ENCODE results near the gene STRN3. TPM values are rescaled to one million over a fixed set of nuclear protein-coding genes. Genes with fewer than 3 reads are reported as not detected.

Gene STRN3
- total and polyA plus RNA-seq, 2 of the 4 experiments (the other 2 are of a cell fraction), result 10.8 to 78.7 TPM

- WGBS, 2 experiments (ENCODE audit: extremely low coverage in 2 of 2, insufficient read length in 1 of 2), result 100% methylated on average over 4 of the region's 4 CpGs; no CpG with 5 or more reads in 1 of the 2 experiments
- H3K18ac ChIP-seq (ENCODE audit: low read depth, low read length), result no peak overlapping the region
- intact Hi-C loops (cut with micrococcal nuclease), result no loop called here
- peaks cover 9% of the 10 kb centered on the region; the same call in 1 of the 2 replicates for H3K9me1 ChIP-seq (ENCODE audit: insufficient read depth, low read length)
- no peak overlapping the region for H3K4me3 ChIP-seq (ENCODE audit: insufficient read depth, low read depth, low read length)
- H2BK20ac ChIP-seq (ENCODE audit: low read depth, low read length), result no peak overlapping the region
- no peak overlapping the region for H2BK15ac ChIP-seq (ENCODE audit: low read depth, low read length)
- H3K14ac ChIP-seq (replicated peaks; ENCODE audit: low read depth, low read length), result no peak overlapping the region
- H4K20me1 ChIP-seq (ENCODE audit: insufficient read depth, low read length), result peaks cover 87% of the 10 kb centered on the region
- no peak overlapping the region for H3K9ac ChIP-seq (ENCODE audit: low read depth, low read length)
- no peak overlapping the region for H2BK120ac ChIP-seq (ENCODE audit: low read depth, low read length)
- H3K4me1 ChIP-seq (ENCODE audit: control insufficient read depth, insufficient read depth, low read length), result peaks cover 6% of the 10 kb centered on the region; the same call in 1 of the 2 replicates
- no peak overlapping the region for H3K27ac ChIP-seq (ENCODE audit: insufficient read depth, low read length)
- no peak overlapping the region for H3K56ac ChIP-seq (ENCODE audit: extremely low read depth, insufficient read depth, low read length)
- no peak overlapping the region for H4K8ac ChIP-seq (ENCODE audit: low read depth in 2 of 2, low read length in 2 of 2)
- peaks cover 4 to 59% of the 10 kb centered on the region in 2 experiments for H3K79me1 ChIP-seq (ENCODE audit: low read depth in 1 of 2, low read length in 2 of 2)
- dilution Hi-C loops (cut with HindIII; ENCODE audit: low sequenced_read_pairs, unreplicated experiment), result no loop called here
- TF ChIP-seq, protein P1, sequence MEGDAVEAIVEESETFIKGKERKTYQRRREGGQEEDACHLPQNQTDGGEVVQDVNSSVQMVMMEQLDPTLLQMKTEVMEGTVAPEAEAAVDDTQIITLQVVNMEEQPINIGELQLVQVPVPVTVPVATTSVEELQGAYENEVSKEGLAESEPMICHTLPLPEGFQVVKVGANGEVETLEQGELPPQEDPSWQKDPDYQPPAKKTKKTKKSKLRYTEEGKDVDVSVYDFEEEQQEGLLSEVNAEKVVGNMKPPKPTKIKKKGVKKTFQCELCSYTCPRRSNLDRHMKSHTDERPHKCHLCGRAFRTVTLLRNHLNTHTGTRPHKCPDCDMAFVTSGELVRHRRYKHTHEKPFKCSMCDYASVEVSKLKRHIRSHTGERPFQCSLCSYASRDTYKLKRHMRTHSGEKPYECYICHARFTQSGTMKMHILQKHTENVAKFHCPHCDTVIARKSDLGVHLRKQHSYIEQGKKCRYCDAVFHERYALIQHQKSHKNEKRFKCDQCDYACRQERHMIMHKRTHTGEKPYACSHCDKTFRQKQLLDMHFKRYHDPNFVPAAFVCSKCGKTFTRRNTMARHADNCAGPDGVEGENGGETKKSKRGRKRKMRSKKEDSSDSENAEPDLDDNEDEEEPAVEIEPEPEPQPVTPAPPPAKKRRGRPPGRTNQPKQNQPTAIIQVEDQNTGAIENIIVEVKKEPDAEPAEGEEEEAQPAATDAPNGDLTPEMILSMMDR (conservative IDR thresholded peaks at IDR 0.05; ENCODE audit: low read depth, low read length), result no peak
- TF ChIP-seq USF2 (IDR thresholded peaks at IDR 0.05; ENCODE audit: low read depth, low read length) (no peak), MXI1 (IDR thresholded peaks at IDR 0.05; ENCODE audit: borderline replicate concordance, low read depth, low read length) (no peak), BHLHE40 (IDR thresholded peaks at IDR 0.05; ENCODE audit: low read depth, low read length) (no peak), RAD21 (IDR thresholded peaks at IDR 0.05; ENCODE audit: low read length) (no peak), MAZ (IDR thresholded peaks at IDR 0.05; ENCODE audit: borderline replicate concordance, low read depth, low read length) (no peak), CHD1 (IDR thresholded peaks at IDR 0.05; ENCODE audit: low read depth, low read length) (no peak), ELK1 (IDR thresholded peaks at IDR 0.05; ENCODE audit: borderline replicate concordance, low read depth, low read length) (no peak), RCOR1 (IDR thresholded peaks at IDR 0.05; ENCODE audit: insufficient replicate concordance, low read length) (no peak), SMC3 (IDR thresholded peaks at IDR 0.05; ENCODE audit: low read depth, low read length) (no peak), NFE2L2 (IDR thresholded peaks at IDR 0.05; ENCODE audit: low read depth, low read length) (no peak), POLR2A (IDR thresholded peaks at IDR 0.05; ENCODE audit: low read depth, low read length) (no peak), FOS (IDR thresholded peaks at IDR 0.05; ENCODE audit: low read depth, low read length) (no peak), CEBPB (IDR thresholded peaks at IDR 0.05; ENCODE audit: low read depth, low read length) (no peak), MAFK (IDR thresholded peaks at IDR 0.05; ENCODE audit: low read depth, low read length) (no peak)
- no peak overlapping the region for H3K23ac ChIP-seq (ENCODE audit: low read depth, low read length)
- POLR2A ChIA-PET (ENCODE audit: unreplicated experiment), result no interaction called here
- peaks cover 14% of the 10 kb centered on the region for H3K36me3 ChIP-seq (ENCODE audit: control insufficient read depth, insufficient read depth, low read length)
- no peak for DNase-seq
- BruUV-seq (replicated peaks), result no TSS peak
- H2BK5ac ChIP-seq (ENCODE audit: low read depth, low read length, poor library complexity, severe bottlenecking), result no peak overlapping the region
- H3K27me3 ChIP-seq (ENCODE audit: control insufficient read depth, insufficient read depth, low read length), result no peaks in the 10 kb centered on the region
- H3K9me3 ChIP-seq (ENCODE audit: control insufficient read depth, insufficient read depth, low read length), result no peaks in the 10 kb centered on the region
- H3K4ac ChIP-seq (ENCODE audit: low read depth, low read length), result no peak overlapping the region
- no peak overlapping the region for H2AK5ac ChIP-seq (ENCODE audit: low read depth, low read length)
- no peak overlapping the region for H2AFZ ChIP-seq (replicated peaks; ENCODE audit: low read length, poor library complexity)
- in situ Hi-C loops (cut with MboI; ENCODE audit: low sequenced_read_pairs), result no loop called here
- H3K4me2 ChIP-seq (ENCODE audit: low read depth, low read length), result no peak overlapping the region
- no peak overlapping the region for H2AK9ac ChIP-seq (replicated peaks; ENCODE audit: low read depth, low read length, poor library complexity)
- CTCF ChIA-PET, result no interaction called here
- no peak overlapping the region for H4K5ac ChIP-seq (ENCODE audit: low read depth, low read length)
- no peak overlapping the region for H4K91ac ChIP-seq (ENCODE audit: insufficient read depth, low read depth, low read length)
- ATAC-seq (ENCODE audit: low read depth), result no peak
Observed at GRCh38 chr14:31013841-31014240, 12.3 kb downstream of the STRN3 start.

All from IMR-90 (cell line).